OCI-LY7 (cell line): Measurements from ENCODE around the gene RNF130. TPM values are rescaled to one million over a fixed set of nuclear protein-coding genes. Genes with fewer than 3 reads are reported as not detected.

Source experiments
- BruUV-seq: library from RNA; stranded (reverse); fragments of 400-500 nt; replicated peaks from 2 replicates; lab custom pipeline; 2021; lab: Mats Ljungman, UMichigan
- CTCF ChIA-PET: fragments of 300-600 bp; sonication (Branson Sonifier 250); formaldehyde crosslinking; loops from one replicate; lab custom pipeline; 2022; ENCODE audit warnings: antibody characterized with exemption; ENCODE audit not compliant: unreplicated experiment; lab: Charles Lee
- POLR2A ChIA-PET: fragments of 300-600 bp; sonication (Branson Sonifier 250); formaldehyde crosslinking; loops from one replicate; lab custom pipeline; 2022; ENCODE audit warnings: antibody characterized with exemption; lab: Charles Lee
- DNase-seq: peaks from one replicate; pipeline ENCODE4 v3.0.0-alpha.2; 2015; ENCODE audit warnings: low spot score
- H2AFZ ChIP-seq: fragments of 200-600 bp; sonication (generic), shearing (Covaris generic); 2 replicates; pipeline ENCODE4 v1.6.1; 2014; ENCODE audit warnings: mild to moderate bottlenecking, antibody characterized with exemption, low read length, moderate library complexity
- H3K27ac ChIP-seq: fragments of 200-600 bp; sonication (generic); 2 replicates; pipeline ENCODE4 v1.5.1; 2014; ENCODE audit warnings: mixed run types, low read depth, mild to moderate bottlenecking, moderate library complexity, low read length, inconsistent platforms; ENCODE audit not compliant: poor library complexity, severe bottlenecking
- H3K36me3 ChIP-seq: fragments of 200-600 bp; sonication (generic); 2 replicates; pipeline ENCODE4 v1.6.1; 2014; ENCODE audit warnings: mild to moderate bottlenecking, antibody characterized with exemption, low read length, moderate library complexity, mixed read lengths; ENCODE audit not compliant: insufficient read depth
- H3K4me1 ChIP-seq: fragments of 200-600 bp; sonication (generic); 2 replicates; pipeline ENCODE4 v1.5.1; 2014; ENCODE audit warnings: mild to moderate bottlenecking, low read length; ENCODE audit not compliant: insufficient read depth, poor library complexity, severe bottlenecking
- H3K4me2 ChIP-seq: fragments of 200-600 bp; sonication (generic); 2 replicates; pipeline ENCODE4 v1.6.1; 2014; ENCODE audit warnings: mild to moderate bottlenecking, low read length
- H3K4me3 ChIP-seq: fragments of 200-600 bp; sonication (generic); 2 replicates; pipeline ENCODE4 v1.5.1; 2014; ENCODE audit warnings: mild to moderate bottlenecking, low read depth, low read length; ENCODE audit not compliant: poor library complexity, severe bottlenecking
- H3K79me2 ChIP-seq: fragments of 200-600 bp; sonication (generic); 2 replicates; pipeline ENCODE4 v1.6.1; 2016; ENCODE audit warnings: low read depth, mild to moderate bottlenecking, low read length, moderate library complexity, mixed read lengths; ENCODE audit not compliant: insufficient read depth
- H3K9me2 ChIP-seq: fragments of 200-600 bp; sonication (generic); 2 replicates; pipeline ENCODE4 v1.6.1; 2016; ENCODE audit warnings: mild to moderate bottlenecking, low read length, mixed read lengths; ENCODE audit not compliant: insufficient read depth
- H3K9me3 ChIP-seq: fragments of 200-600 bp; sonication (generic); 2 replicates; pipeline ENCODE4 v1.6.1; 2014; ENCODE audit warnings: mild to moderate bottlenecking, mixed run types, low read length, mixed read lengths
- H4K20me1 ChIP-seq: fragments of 200-600 bp; sonication (generic); 2 replicates; pipeline ENCODE4 v1.6.1; 2014; ENCODE audit warnings: mild to moderate bottlenecking, antibody characterized with exemption, low read length, moderate library complexity, mixed read lengths; ENCODE audit not compliant: insufficient read depth
- CTCF ChIP-seq: fragments of 200-600 bp; sonication (generic); conservative IDR thresholded peaks from 2 replicates; pipeline ENCODE4 v1.5.1; 2014; ENCODE audit warnings: mild to moderate bottlenecking, antibody characterized with exemption, low read length, moderate library complexity, mixed read lengths
- EZH2phosphoT487 ChIP-seq: fragments of 200-600 bp; sonication (generic); IDR thresholded peaks from 2 replicates; pipeline ENCODE4 v1.6.1; 2018; ENCODE audit warnings: low read depth, borderline replicate concordance, mild to moderate bottlenecking, mixed run types, antibody characterized with exemption, low read length, moderate library complexity, mixed read lengths
- intact Hi-C: fragments of 100-400 bp; cut with micrococcal nuclease; formaldehyde crosslinking; loops from one replicate; pipeline ENCODE4 v1.10.0; 2022; ENCODE audit not compliant: unreplicated experiment
- total RNA-seq, 2 experiments: library from RNA; depleted of rRNA in 1 of 2; stranded (reverse); fragments of >200 nt in 1 of 2; shearing (Covaris generic) in 1 of 2; gene quantifications; 2 replicates each; pipeline ENCODE4 v1.2.3, GENCODE V29; 2014 to 2022

Gene RNF130
- total RNA-seq, 2 experiments from 2014 or later: 0.16 TPM; not detected in 1

- no peaks in the 10 kb centered on the region for H3K36me3 ChIP-seq
- intact Hi-C loops: no loop called here
- no peak overlapping the region for H3K27ac ChIP-seq
- TF ChIP-seq CTCF: no peak
- no peak for TF ChIP-seq EZH2phosphoT487
- H3K9me2 ChIP-seq: no peaks in the 10 kb centered on the region
- no peak overlapping the region for H2AFZ ChIP-seq
- CTCF ChIA-PET: no interaction called here
- no peaks in the 10 kb centered on the region for H3K4me1 ChIP-seq
- DNase-seq: no peak
- no peak overlapping the region for H3K4me3 ChIP-seq
- no peaks in the 10 kb centered on the region for H4K20me1 ChIP-seq
- H3K79me2 ChIP-seq: no peaks in the 10 kb centered on the region
- no peaks in the 10 kb centered on the region for H3K9me3 ChIP-seq
- no peak overlapping the region for H3K4me2 ChIP-seq
- BruUV-seq: no TSS peak
- POLR2A ChIA-PET: no interaction called here
Observed at GRCh38 chr5:180021900-180022299, 49.7 kb downstream of the RNF130 start.

- H3K9me3 ChIP-seq: no peaks in the 10 kb centered on the region
Observed at GRCh38 chr5:180020176-180020575, 51.4 kb downstream of the RNF130 start.

More at GRCh38 chr5:180020176-180020575, 51.4 kb downstream of the RNF130 start:
- ChIA-PET CTCF (no interaction called here), POLR2A (no interaction called here)
- Histone ChIP-seq H3K36me3 (no peaks in the 10 kb centered on the region), H3K79me2 (no peaks in the 10 kb centered on the region), H3K4me1 (no peaks in the 10 kb centered on the region), H3K4me2 (no peak overlapping the region), H4K20me1 (no peaks in the 10 kb centered on the region), H3K4me3 (no peak overlapping the region), H3K9me2 (no peaks in the 10 kb centered on the region), H2AFZ (no peak overlapping the region), H3K27ac (no peak overlapping the region)
- intact Hi-C loops: no loop called here
- BruUV-seq: no TSS peak
- no peak for DNase-seq
- TF ChIP-seq CTCF (no peak), EZH2phosphoT487 (no peak)
